Mesenchymal stem cell (in vitro differentiated cells and primary cell): ENCODE measurements around the gene DCTN1.
A peak's percentile ranks its signal among the peaks of the same experiment; 100 is the strongest.

Experiments used
- DNase-seq: peaks from one replicate; pipeline ENCODE4 v3.0.0-alpha.2; 2013
- H2AFZ ChIP-seq: one replicate; pipeline ENCODE4 v1.6.1; 2013; ENCODE audit warnings: low read depth, mild to moderate bottlenecking, control low read depth, inconsistent platforms, low read length, moderate library complexity
- H2AK5ac ChIP-seq: 2 replicates; pipeline ENCODE4 v1.6.1; 2013; ENCODE audit warnings: low read length, moderate library complexity, mild to moderate bottlenecking, inconsistent platforms; ENCODE audit not compliant: severe bottlenecking
- H2BK120ac ChIP-seq: one replicate; pipeline ENCODE4 v1.6.1; 2013; ENCODE audit warnings: low read depth, mild to moderate bottlenecking, inconsistent platforms, low read length, moderate library complexity
- H2BK12ac ChIP-seq, 2 experiments: one replicate each; pipeline ENCODE4 v1.6.1; 2013; ENCODE audit warnings: inconsistent platforms in 2 of 2, low read length in 2 of 2, mild to moderate bottlenecking in 2 of 2, moderate library complexity in 2 of 2, control low read depth in 1 of 2
- H2BK15ac ChIP-seq: one replicate; pipeline ENCODE4 v1.6.1; 2013; ENCODE audit warnings: mild to moderate bottlenecking, low read depth, inconsistent platforms; ENCODE audit not compliant: poor library complexity, severe bottlenecking
- H2BK5ac ChIP-seq: 2 replicates; pipeline ENCODE4 v1.6.1; 2013; ENCODE audit warnings: low read depth, mild to moderate bottlenecking, low read length, control low read depth, inconsistent platforms; ENCODE audit not compliant: poor library complexity, severe bottlenecking
- H3K14ac ChIP-seq, 2 experiments: one replicate each; pipeline ENCODE4 v1.6.1; 2013; ENCODE audit warnings: inconsistent platforms in 2 of 2, low read length in 2 of 2, control low read depth in 1 of 2, mild to moderate bottlenecking in 1 of 2, moderate library complexity in 1 of 2
- H3K18ac ChIP-seq, 2 experiments: one replicate each; pipeline ENCODE4 v1.6.1; 2013; ENCODE audit warnings: inconsistent platforms in 2 of 2, low read length in 2 of 2, control low read depth in 1 of 2, low read depth in 1 of 2, mild to moderate bottlenecking in 1 of 2
- H3K23ac ChIP-seq, 2 experiments: one replicate each; pipeline ENCODE4 v1.6.1; 2013; ENCODE audit warnings: inconsistent platforms in 2 of 2, low read length in 2 of 2, mild to moderate bottlenecking in 2 of 2, moderate library complexity in 2 of 2, control low read depth in 1 of 2
- H3K27ac ChIP-seq: 2 replicates; pipeline ENCODE4 v1.5.1; 2013; ENCODE audit warnings: mild to moderate bottlenecking, moderate library complexity, low read length, control low read depth, inconsistent platforms; ENCODE audit not compliant: poor library complexity, severe bottlenecking
- H3K27me3 ChIP-seq, 2 experiments: 2 replicates each; pipeline versions ENCODE4 v1.6.1 to v1.7.0; 2013; ENCODE audit warnings: low read length in 2 of 2, mild to moderate bottlenecking in 2 of 2, moderate library complexity in 2 of 2, control low read depth in 1 of 2, inconsistent platforms in 1 of 2; ENCODE audit not compliant: control insufficient read depth in 1 of 2, insufficient read depth in 1 of 2
- H3K36me3 ChIP-seq, 2 experiments: 2 replicates each; pipeline versions ENCODE4 v1.6.1 to v1.7.0; 2013; ENCODE audit warnings: low read length in 2 of 2, control low read depth in 1 of 2, inconsistent platforms in 1 of 2, low read depth in 1 of 2, mild to moderate bottlenecking in 1 of 2; ENCODE audit not compliant: insufficient read depth in 2 of 2, control insufficient read depth in 1 of 2
- H3K4ac ChIP-seq, 2 experiments: one replicate each; pipeline ENCODE4 v1.6.1; 2013; ENCODE audit warnings: inconsistent platforms in 2 of 2, low read length in 2 of 2, mild to moderate bottlenecking in 2 of 2, moderate library complexity in 2 of 2, control low read depth in 1 of 2, low read depth in 1 of 2
- H3K4me1 ChIP-seq: 2 replicates; pipeline ENCODE4 v1.6.1; 2013; ENCODE audit warnings: low read depth, low read length, control low read depth; ENCODE audit not compliant: control insufficient read depth, insufficient read depth
- H3K4me2 ChIP-seq: 2 replicates; pipeline ENCODE4 v1.6.1; 2013; ENCODE audit warnings: low read length, mild to moderate bottlenecking, inconsistent platforms; ENCODE audit not compliant: poor library complexity, severe bottlenecking
- H3K4me3 ChIP-seq, 2 experiments: 2 replicates each; pipeline versions ENCODE4 v1.5.1 to v1.7.0; 2013; ENCODE audit warnings: low read length in 2 of 2, mild to moderate bottlenecking in 2 of 2, control low read depth in 1 of 2, low read depth in 1 of 2; ENCODE audit not compliant: insufficient read depth in 1 of 2
- H3K79me1 ChIP-seq: replicated peaks from 2 replicates; pipeline ENCODE4 v1.6.1; 2013; ENCODE audit warnings: mild to moderate bottlenecking, control low read depth, low read length, inconsistent platforms; ENCODE audit not compliant: poor library complexity, severe bottlenecking
- H3K9ac ChIP-seq: 2 replicates; pipeline ENCODE4 v1.7.0; 2013; ENCODE audit warnings: mild to moderate bottlenecking, low read length, moderate library complexity
- H3K9me3 ChIP-seq: 2 replicates; pipeline ENCODE4 v1.7.0; 2013; ENCODE audit warnings: mild to moderate bottlenecking, low read length; ENCODE audit not compliant: control insufficient read depth
- H4K8ac ChIP-seq: one replicate; pipeline ENCODE4 v1.6.1; 2013; ENCODE audit warnings: inconsistent platforms, mild to moderate bottlenecking, low read length, moderate library complexity
- H4K91ac ChIP-seq: one replicate; pipeline ENCODE4 v1.6.1; 2013; ENCODE audit warnings: mild to moderate bottlenecking, low read length, inconsistent platforms
- WGBS: methylation state at CpG from one replicate; pipeline ENCODE4 v1.1.7; 2013; ENCODE audit warnings: mixed read lengths; 5-methylcytosine and 5-hydroxymethylcytosine counted together

Gene DCTN1

DNA sequence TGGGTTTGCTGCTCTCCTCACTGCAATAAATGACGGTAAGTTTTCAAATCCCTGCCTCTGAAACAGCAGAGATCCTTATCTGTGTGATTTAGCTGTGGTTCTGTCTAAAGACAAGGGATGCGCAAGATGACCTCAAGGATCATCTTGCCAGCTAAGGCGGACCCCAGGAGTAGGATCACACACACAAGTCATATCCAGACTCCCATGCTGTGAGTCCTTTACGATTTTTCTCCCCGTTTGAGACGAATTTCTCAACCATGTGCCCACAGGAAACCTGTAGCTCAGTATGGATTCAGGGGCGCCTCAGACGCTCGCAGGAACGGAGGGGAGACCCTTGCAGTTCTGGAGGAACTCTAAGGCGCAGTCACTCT is 11.1 kb upstream of the DCTN1 start:
- Histone ChIP-seq H3K4me3 (peak overlapping the region; percentile 92 to 99), H2AK5ac (no peak overlapping the region), H2BK12ac (peak overlapping the region in 1 of 2 experiments; percentile 69), H3K9me3 (no peaks in the 10 kb centered on the region), H3K9ac (peak overlapping the region; percentile 96), H3K4ac (peak overlapping the region in 1 of 2 experiments; percentile 40), H3K27ac (no peak overlapping the region), H4K91ac (no peak overlapping the region), H4K8ac (peak overlapping the region; percentile 93), H2BK120ac (peak overlapping the region; percentile 85), H2BK15ac (no peak overlapping the region), H2AFZ (peak overlapping the region; percentile 18), H3K4me2 (peak overlapping the region; percentile 79), H3K27me3 (no peaks in the 10 kb centered on the region), H3K4me1 (peaks cover 2% of the 10 kb centered on the region), H3K36me3 (no peaks in the 10 kb centered on the region), H3K14ac (no peak overlapping the region), H2BK5ac (no peak overlapping the region), H3K23ac (peak overlapping the region in 1 of 2 experiments; percentile 14), H3K79me1 (peaks cover 8% of the 10 kb centered on the region), H3K18ac (peak overlapping the region; percentile 86 to 96)
- 0% methylated on average over 11 of the region's 11 CpGs for WGBS
- peak; percentile 53 for DNase-seq

DNA sequence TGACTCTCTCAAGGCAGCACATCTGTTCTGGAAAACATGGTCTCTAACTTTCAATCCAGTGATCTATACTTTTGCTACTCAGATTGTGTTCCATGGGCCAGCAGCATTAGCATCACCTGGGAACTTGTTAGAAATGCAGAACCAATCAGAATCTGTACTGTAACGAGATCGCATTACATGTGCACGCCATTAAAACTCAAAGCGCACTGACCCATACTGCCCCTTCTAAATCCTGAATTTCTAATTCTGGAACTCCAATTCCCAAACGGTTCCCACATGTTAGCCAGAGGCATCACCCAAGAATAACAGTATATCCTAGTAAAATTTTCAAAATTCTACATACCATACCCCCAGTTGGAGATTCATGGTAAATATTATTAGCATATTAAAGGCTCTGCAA is 10.5 kb upstream of the DCTN1 start:
- Histone ChIP-seq H4K8ac (no peak overlapping the region), H3K36me3 (peaks cover 2% of the 10 kb centered on the region in 2 experiments), H3K4me1 (peaks cover 2% of the 10 kb centered on the region), H3K4me2 (peak overlapping the region; percentile 46), H3K14ac (no peak overlapping the region), H3K4ac (no peak overlapping the region), H2AK5ac (no peak overlapping the region), H2BK120ac (no peak overlapping the region), H2BK15ac (no peak overlapping the region), H4K91ac (no peak overlapping the region), H3K18ac (no peak overlapping the region), H2BK12ac (no peak overlapping the region), H3K9me3 (no peaks in the 10 kb centered on the region), H3K27ac (no peak overlapping the region), H3K27me3 (no peaks in the 10 kb centered on the region), H3K4me3 (peak overlapping the region in 1 of 2 experiments; percentile 99), H3K23ac (no peak overlapping the region), H3K79me1 (peaks cover 12% of the 10 kb centered on the region), H2BK5ac (no peak overlapping the region), H2AFZ (no peak overlapping the region), H3K9ac (peak overlapping the region; percentile 96)
- DNase-seq = no peak
- 60% methylated on average over 5 of the region's 5 CpGs for WGBS

DNA sequence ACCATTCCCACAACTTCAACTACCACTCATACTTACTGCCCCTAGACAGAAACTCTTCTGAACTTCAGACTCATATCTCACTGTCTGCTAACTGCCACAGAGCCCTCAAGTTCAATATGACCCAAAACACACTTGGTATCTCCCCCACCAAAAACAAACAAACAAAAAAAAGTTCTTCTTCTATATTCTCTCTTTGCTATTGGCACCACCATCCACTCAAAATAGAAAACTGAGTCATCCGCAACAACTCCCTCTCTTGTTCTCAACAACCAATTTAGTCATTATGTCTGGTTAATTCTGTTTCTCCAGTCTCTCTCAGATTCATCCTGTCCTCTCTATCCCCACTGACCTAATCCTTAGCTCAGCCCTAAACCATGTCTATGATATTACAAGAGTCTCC is 7.2 kb upstream of the DCTN1 start:
- H4K8ac ChIP-seq = no peak overlapping the region
- WGBS = 91% methylated on average over 1 of the region's 1 CpG
- no peak overlapping the region for H3K18ac ChIP-seq
- no peak overlapping the region for H3K23ac ChIP-seq
- no peaks in the 10 kb centered on the region for H3K27me3 ChIP-seq
- no peak overlapping the region for H3K4ac ChIP-seq
- no peaks in the 10 kb centered on the region for H3K9me3 ChIP-seq
- H3K36me3 ChIP-seq = peaks cover 7 to 10% of the 10 kb centered on the region in 2 experiments
- peak overlapping the region; percentile 52 for H3K9ac ChIP-seq
- H2BK15ac ChIP-seq = no peak overlapping the region
- H2AK5ac ChIP-seq = no peak overlapping the region
- H2BK5ac ChIP-seq = no peak overlapping the region
- H3K4me3 ChIP-seq = peak overlapping the region in 1 of 2 experiments; percentile 17
- no peak overlapping the region for H2AFZ ChIP-seq
- peaks cover 23% of the 10 kb centered on the region for H3K79me1 ChIP-seq
- no peak overlapping the region for H2BK120ac ChIP-seq
- DNase-seq = peak; percentile 31
- peaks cover 1% of the 10 kb centered on the region for H3K4me1 ChIP-seq
- H4K91ac ChIP-seq = no peak overlapping the region
- no peak overlapping the region for H3K27ac ChIP-seq
- no peak overlapping the region for H3K4me2 ChIP-seq
- H3K14ac ChIP-seq = no peak overlapping the region
- no peak overlapping the region for H2BK12ac ChIP-seq

GRCh38 chr2:74385396-74385795 is 5.3 kb upstream of the DCTN1 start:
- no peak overlapping the region for H3K9ac ChIP-seq
- no peak overlapping the region for H2AK5ac ChIP-seq
- no peak overlapping the region for H3K23ac ChIP-seq
- H3K27ac ChIP-seq = no peak overlapping the region
- H4K8ac ChIP-seq = no peak overlapping the region
- H2BK120ac ChIP-seq = no peak overlapping the region
- 93% methylated on average over 8 of the region's 8 CpGs for WGBS
- H2AFZ ChIP-seq = no peak overlapping the region
- no peak overlapping the region for H3K18ac ChIP-seq
- no peak overlapping the region for H3K4ac ChIP-seq
- H3K27me3 ChIP-seq = no peaks in the 10 kb centered on the region
- H3K4me3 ChIP-seq = no peak overlapping the region
- no peak for DNase-seq
- H3K4me1 ChIP-seq = peaks cover 2% of the 10 kb centered on the region
- peaks cover 7 to 10% of the 10 kb centered on the region in 2 experiments for H3K36me3 ChIP-seq
- H2BK5ac ChIP-seq = no peak overlapping the region
- no peak overlapping the region for H3K14ac ChIP-seq
- H3K79me1 ChIP-seq = peaks cover 34% of the 10 kb centered on the region
- no peak overlapping the region for H3K4me2 ChIP-seq
- no peak overlapping the region for H4K91ac ChIP-seq
- H3K9me3 ChIP-seq = no peaks in the 10 kb centered on the region
- no peak overlapping the region for H2BK15ac ChIP-seq
- H2BK12ac ChIP-seq = no peak overlapping the region
